ENCODE data around the gene MOGAT2.
"Not testable (repeated sequence)": the region's sequence is repeated elsewhere in the genome, so short reads cannot be mapped to it uniquely, and the experiment has no call there.

The MOGAT2 gene

GRCh38 chr11:75719340-75720239 lies 2.0 kb downstream of the MOGAT2 start:
- DNase-seq (ENCODE audit: low read depth), result no peak

DNA sequence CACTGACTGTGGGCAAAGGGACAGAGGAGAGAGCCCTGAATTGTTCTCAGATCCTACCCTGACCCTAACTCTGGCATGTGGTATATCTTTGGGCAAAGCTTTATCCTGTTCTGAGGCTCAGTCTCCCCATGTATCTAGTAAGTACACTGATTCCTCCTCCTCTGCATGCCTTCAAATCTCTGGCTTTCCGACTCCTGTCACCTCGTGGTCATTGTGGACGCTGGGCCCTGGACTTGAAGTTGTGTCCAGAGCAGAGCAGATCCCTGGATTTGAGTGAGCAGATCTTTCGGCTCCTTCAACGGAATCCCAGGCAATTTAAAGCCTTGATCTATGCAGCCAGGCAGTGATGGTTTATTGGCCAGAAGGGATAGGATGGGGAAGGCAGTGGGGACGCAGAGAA lies 3.0 kb downstream of the MOGAT2 start:
- DNase-seq (ENCODE audit: low read depth), result no peak

DNA sequence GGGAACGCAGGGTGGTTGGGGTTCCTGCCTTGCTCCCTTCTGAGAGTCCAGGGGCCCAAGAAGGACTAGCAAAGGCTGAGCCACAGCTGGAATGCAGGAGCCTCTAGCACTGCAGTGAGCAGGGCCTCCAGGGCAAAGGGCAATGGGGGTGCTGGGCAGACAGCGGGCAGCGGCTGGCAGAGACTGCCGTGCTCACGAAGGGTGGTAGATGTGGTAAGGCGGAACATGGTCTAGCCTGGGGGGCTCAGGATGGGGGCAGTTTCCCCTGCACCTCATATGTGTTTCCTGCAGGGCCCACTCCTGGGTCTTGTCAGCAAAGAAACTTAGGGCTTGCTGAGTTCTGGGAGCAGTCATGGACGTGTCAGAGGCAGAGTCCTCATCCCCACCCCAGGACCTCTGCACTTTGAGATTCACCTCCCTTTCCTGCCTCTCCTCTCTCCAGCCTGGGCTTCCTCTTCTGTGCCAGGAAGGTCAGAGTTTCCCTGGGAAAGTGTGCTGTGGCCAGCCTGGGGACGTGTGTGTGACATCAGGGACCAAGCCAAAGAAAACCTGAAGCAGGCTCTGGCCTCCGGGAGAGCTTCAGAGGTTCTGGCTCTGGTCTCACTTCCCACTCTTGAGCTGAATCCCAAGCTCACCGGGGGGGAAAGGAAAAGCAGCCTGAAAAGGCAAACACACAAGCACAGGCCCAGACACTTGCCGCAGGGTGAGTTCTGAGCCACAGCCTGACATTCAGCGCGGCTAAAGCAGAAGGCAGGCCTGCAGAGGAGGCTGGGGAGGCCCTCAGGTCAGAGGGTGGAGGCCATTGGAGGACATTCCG lies 4.4 kb downstream of the MOGAT2 start:
- DNase-seq (ENCODE audit: low read depth), result no peak

GRCh38 chr11:75722669-75723042 lies 5.0 kb downstream of the MOGAT2 start:
- DNase-seq (ENCODE audit: low read depth), result no peak

DNA sequence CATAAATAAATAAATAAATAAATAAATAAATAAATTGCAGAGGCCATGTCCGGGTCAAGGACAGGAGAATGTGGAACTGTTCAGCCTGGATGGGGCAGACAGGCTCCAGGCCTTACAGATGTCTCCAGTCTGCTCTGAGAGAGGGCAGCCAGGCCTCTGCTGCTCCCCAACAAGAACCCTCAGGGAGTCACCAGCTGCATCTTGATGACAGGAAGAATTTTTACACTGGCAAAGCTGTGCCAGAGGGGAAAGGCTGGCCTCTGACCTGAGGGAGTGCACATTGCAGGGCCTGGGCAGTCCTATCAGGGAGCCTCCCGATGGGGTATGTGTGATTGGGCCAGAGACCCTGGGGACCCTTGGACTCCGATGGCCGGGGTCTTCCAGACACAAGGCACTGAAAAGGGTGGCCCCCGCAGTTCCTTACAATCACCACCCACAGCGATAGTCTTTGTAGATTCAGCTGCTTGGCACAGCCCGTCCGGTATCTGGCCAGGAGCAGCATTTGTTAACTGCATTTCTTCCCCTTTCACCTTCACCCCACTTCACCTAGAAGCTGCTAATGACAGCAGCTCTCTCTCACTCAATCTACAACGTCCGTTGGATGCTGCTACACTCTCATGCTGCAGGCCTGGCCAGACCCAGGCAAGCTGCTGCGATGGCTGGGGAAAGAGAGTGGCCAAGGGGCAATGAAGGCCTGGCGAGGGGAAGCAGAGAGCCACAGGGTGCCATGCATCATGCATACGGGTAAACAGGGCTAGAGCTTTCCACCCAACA lies 8.1 kb downstream of the MOGAT2 start:
- DNase-seq (ENCODE audit: low read depth), result no peak

GRCh38 chr11:75728992-75729391 lies 11.4 kb downstream of the MOGAT2 start:
- DNase-seq (ENCODE audit: low read depth), result no peak

DNA sequence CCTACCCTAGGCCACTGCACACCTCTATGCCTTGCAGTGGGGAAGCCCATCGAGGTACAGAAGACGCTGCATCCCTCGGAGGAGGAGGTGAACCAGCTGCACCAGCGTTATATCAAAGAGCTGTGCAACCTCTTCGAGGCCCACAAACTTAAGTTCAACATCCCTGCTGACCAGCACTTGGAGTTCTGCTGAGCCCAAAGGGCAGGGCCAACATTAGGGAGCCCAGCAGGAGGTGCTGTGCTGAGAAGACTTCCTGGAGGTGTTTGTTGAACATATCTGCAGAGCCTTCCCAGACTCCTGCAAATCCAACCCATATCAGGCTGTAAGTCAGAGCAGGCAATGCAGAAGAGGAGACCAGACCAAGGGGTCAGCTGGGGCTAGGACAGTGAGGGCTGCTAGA lies 13.5 kb downstream of the MOGAT2 start:
- DNase-seq (ENCODE audit: low read depth), result no peak

- DNase-seq (ENCODE audit: low read depth), result no peak
Measured at GRCh38 chr11:75733071-75733430, 15.4 kb downstream of the MOGAT2 start.

GRCh38 chr11:75733431-75734107 lies 15.9 kb downstream of the MOGAT2 start:
- DNase-seq (ENCODE audit: low read depth), result peak; percentile 27

GRCh38 chr11:75734491-75735180 lies 17.0 kb downstream of the MOGAT2 start:
- DNase-seq (ENCODE audit: low read depth), result no peak

- DNase-seq (ENCODE audit: low read depth), result no peak
Measured at GRCh38 chr11:75735181-75735845, 17.7 kb downstream of the MOGAT2 start.

DNA sequence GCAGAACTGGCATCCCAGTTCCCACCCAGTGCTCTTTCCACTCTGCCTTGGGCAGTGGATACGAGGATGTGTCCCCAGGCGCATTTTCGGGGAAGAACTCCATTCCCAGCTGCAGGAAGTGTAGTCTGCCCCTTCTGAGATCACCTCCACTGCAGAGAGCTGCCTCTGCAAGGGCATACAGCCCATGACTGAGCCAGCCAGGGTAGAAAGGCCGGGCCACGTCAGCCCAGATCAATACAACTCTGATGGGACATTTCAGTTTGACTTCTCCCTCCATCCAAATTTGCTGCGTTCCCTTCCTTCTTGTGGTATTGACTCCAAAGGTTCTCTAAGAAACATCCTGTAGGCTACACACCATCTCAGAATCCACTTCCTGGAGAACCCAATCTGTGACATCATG lies 19.7 kb downstream of the MOGAT2 start:
- no peak for DNase-seq (ENCODE audit: low read depth)

- no peak for DNase-seq (ENCODE audit: low read depth)
Measured at GRCh38 chr11:75740681-75741080, 23.0 kb downstream of the MOGAT2 start.

- not testable (repeated sequence) for DNase-seq (ENCODE audit: low read depth)
Measured at GRCh38 chr11:75743159-75743558, 25.5 kb downstream of the MOGAT2 start.

DNA sequence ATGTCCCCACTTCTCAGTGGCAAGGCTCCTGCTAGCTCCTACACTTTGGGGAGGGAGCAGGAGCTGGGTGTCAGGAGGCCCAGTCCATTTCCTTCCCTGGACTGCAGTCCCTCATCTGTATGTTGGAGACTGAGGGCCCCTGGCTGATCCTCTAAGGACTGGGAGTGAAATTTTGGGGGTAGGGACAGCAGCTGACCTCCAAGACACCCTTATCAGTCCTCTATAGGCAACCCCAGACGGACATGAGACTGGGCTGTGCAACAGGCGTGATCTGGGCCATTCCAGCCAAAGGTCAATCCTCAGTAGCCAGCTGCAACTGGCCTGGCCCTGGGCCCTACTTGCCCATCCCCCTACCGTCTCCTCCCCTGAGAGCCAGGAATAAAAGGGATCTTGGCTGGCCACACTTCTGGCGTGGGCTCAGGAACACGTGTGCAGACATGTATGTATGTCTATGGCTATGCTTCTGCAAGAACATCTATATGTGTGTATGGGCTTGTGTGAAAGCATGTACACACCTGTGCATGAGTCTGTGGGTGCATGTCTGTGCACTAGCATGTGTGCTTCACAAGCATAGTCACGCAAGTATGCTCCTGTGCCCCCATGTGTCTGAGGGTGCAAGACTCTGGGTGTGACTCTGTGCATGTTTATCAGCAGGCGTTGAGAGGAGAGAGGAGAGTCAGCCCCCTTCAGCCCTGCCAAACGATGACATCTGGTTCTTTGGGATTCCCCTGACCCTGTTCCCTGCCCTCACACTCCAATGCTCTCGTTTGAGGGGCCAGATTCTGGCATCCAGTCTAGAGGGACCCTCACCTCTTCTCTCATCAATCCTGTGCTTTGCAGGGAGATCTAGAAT lies 26.3 kb downstream of the MOGAT2 start:
- no peak for DNase-seq (ENCODE audit: low read depth)

- DNase-seq (ENCODE audit: low read depth), result no peak
Measured at GRCh38 chr11:75745807-75746206, 28.2 kb downstream of the MOGAT2 start.

- DNase-seq (ENCODE audit: low read depth), result not testable (repeated sequence)
Measured at GRCh38 chr11:75748729-75749273, 31.2 kb downstream of the MOGAT2 start.

DNA sequence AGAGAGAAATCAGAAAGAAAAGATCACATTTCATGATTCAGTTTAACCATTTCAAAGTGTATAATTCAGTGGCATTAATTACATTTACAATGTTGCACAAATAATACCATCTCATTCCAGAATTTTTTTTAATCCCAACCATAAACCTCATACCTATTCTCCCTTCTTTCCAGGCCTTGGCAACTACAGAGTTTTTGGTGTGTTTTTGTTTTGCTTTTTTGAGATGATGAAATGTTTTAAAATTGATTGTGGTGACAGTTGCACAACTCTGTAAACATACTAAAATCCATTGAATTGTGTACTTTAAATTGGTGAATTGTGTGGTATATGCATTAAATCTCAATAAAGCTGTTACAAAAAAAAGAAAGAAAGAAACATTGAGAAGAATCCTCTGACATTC lies 37.3 kb downstream of the MOGAT2 start:
- not testable (repeated sequence) for DNase-seq (ENCODE audit: low read depth)

- no peak for DNase-seq (ENCODE audit: low read depth)
Measured at GRCh38 chr11:75757651-75758050, 40.0 kb downstream of the MOGAT2 start.
